Upper lobe of left lung (tissue), 4 donors: ENCODE data around the gene ABCB11.
"Not testable (repeated sequence)": the region's sequence is repeated elsewhere in the genome, so short reads cannot be mapped to it uniquely, and the experiment has no call there.

Experiments
- EP300 ChIP-seq, 4 donors: sonication (generic); formaldehyde crosslinking; IDR thresholded peaks; one replicate each; pipeline ENCODE4 v1.5.1; 2017; ENCODE audit warnings: antibody characterized with exemption in 4 of 4, control low read depth in 2 of 4
- TF ChIP-seq, protein P1 (sequence below), 6 experiments: fragments of 450-650 bp in 4 of 6; fragments of 200-600 bp in 2 of 6; sonication (generic) in 2 of 6; IDR thresholded peaks; one replicate each; pipeline ENCODE4 v1.5.1; 2016 to 2019; ENCODE audit warnings: antibody characterized with exemption in 6 of 6

- TF ChIP-seq, protein P1, sequence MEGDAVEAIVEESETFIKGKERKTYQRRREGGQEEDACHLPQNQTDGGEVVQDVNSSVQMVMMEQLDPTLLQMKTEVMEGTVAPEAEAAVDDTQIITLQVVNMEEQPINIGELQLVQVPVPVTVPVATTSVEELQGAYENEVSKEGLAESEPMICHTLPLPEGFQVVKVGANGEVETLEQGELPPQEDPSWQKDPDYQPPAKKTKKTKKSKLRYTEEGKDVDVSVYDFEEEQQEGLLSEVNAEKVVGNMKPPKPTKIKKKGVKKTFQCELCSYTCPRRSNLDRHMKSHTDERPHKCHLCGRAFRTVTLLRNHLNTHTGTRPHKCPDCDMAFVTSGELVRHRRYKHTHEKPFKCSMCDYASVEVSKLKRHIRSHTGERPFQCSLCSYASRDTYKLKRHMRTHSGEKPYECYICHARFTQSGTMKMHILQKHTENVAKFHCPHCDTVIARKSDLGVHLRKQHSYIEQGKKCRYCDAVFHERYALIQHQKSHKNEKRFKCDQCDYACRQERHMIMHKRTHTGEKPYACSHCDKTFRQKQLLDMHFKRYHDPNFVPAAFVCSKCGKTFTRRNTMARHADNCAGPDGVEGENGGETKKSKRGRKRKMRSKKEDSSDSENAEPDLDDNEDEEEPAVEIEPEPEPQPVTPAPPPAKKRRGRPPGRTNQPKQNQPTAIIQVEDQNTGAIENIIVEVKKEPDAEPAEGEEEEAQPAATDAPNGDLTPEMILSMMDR (IDR thresholded peaks at IDR 0.05), result not testable (repeated sequence)
- TF ChIP-seq EP300 (IDR thresholded peaks at IDR 0.05), result not testable (repeated sequence)
These were observed 99.0 kb downstream of the ABCB11 start for GRCh38 chr2:168932174-168932573.
